GM12874 (cell line): ENCODE results near the gene PACS1.
A peak's percentile ranks its signal among the peaks of the same experiment; 100 is the strongest.

Experiments used
- TF ChIP-seq, protein P1 (sequence below): IDR thresholded peaks from 2 replicates; pipeline ENCODE4 v1.5.1; 2011; ENCODE audit warnings: low read depth, mild to moderate bottlenecking, control low read depth, low read length, moderate library complexity; ENCODE audit not compliant: insufficient read depth

PACS1 gene

DNA sequence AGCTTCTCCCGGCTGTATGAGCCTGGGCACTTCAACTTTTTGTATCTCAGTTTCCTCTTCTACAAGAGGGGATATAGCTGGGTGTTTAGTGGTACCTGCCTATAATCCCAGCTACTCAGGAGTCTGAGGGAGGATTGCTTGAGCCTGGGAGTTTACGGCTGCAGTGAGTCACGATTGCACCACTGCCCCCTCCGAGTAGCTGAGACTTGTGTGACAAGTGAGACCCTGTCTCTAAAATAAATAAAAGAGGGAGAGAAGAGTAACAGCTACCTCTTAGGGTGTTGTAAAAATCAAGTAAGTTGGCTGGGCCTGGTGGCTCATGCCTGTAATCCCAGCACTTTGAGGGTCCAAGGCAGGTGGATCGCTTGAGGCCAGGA is 33.8 kb upstream of the PACS1 start:
- TF ChIP-seq, protein P1, sequence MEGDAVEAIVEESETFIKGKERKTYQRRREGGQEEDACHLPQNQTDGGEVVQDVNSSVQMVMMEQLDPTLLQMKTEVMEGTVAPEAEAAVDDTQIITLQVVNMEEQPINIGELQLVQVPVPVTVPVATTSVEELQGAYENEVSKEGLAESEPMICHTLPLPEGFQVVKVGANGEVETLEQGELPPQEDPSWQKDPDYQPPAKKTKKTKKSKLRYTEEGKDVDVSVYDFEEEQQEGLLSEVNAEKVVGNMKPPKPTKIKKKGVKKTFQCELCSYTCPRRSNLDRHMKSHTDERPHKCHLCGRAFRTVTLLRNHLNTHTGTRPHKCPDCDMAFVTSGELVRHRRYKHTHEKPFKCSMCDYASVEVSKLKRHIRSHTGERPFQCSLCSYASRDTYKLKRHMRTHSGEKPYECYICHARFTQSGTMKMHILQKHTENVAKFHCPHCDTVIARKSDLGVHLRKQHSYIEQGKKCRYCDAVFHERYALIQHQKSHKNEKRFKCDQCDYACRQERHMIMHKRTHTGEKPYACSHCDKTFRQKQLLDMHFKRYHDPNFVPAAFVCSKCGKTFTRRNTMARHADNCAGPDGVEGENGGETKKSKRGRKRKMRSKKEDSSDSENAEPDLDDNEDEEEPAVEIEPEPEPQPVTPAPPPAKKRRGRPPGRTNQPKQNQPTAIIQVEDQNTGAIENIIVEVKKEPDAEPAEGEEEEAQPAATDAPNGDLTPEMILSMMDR, result no peak

DNA sequence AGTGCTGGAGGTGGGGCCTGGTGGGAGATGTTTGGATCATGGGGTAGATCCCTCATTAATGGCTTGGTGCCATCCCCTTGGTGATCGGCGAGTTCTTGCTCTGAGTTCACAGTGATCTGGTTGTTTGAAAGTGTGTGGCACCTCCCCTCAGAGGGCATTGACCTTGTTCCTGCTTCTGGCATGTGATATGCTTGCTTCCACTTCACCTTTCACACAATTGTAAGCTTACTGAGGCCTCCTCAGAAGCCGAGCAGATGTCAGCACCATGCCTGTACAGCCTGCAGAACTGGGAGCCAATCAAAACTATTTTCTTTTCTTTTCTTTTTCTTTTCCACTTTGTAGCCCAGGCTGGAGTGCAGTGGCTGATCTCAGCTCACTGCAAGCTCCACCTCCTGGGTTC is 32.7 kb upstream of the PACS1 start:
- TF ChIP-seq, protein P1, result no peak

DNA sequence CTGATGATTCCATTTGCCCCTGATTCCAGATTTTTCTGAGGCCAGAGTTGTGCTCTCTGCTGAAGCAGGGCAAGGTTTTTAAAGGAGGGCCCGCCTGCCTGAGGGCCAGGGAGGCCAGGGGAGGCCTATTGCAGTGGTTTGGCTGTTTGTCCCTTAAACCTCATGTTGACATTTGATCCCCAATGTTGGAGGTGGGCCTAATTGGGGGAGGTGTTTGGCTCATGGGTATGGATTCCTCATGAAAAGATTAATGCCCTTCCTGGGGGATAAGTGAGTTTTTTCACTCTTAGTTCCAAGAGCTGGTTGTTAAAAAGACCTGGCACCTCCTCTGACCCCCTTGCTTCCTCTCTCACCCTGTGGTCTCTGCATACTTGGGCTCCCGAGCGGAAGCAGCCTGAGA is 30.3 kb upstream of the PACS1 start:
- TF ChIP-seq, protein P1, result no peak

DNA sequence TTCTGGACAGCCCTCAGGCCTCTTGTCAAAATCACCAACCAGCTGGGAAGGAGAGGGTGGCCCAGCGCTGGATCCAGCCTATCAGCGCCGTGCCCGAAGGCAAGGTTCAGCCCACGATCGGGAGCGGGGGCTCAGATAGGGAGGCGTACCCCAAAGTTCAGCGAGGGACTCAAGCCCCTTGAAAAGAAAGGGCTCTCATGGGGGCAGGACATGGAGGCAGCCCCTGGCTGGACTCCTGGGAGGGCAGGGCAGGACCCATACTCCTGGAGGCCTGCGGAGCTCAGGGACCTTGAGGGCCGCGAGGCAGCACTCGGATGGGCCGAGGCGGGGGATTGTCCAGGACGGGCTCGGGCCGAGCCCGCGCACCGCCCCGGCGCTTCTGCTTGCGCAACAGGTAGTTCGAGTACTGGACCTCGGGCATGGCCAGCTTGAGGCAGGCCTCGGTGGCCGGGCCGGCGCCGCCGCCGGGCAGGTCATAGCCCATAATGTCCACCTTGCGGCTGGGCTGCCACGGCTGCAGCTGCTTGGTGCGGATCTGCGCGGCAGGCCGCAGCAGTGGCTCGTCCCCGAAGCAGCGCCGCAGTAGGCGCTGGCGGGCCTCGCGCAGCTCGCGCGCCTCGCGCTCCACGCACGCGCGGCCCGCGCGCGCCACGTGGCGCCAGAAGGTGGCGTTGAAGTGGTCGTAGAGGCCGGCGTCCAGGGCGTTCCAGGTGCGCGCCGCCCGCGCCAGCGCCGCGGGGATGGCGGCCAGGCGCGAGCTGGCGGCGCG is 27.7 kb upstream of the PACS1 start:
- TF ChIP-seq, protein P1, result no peak

DNA sequence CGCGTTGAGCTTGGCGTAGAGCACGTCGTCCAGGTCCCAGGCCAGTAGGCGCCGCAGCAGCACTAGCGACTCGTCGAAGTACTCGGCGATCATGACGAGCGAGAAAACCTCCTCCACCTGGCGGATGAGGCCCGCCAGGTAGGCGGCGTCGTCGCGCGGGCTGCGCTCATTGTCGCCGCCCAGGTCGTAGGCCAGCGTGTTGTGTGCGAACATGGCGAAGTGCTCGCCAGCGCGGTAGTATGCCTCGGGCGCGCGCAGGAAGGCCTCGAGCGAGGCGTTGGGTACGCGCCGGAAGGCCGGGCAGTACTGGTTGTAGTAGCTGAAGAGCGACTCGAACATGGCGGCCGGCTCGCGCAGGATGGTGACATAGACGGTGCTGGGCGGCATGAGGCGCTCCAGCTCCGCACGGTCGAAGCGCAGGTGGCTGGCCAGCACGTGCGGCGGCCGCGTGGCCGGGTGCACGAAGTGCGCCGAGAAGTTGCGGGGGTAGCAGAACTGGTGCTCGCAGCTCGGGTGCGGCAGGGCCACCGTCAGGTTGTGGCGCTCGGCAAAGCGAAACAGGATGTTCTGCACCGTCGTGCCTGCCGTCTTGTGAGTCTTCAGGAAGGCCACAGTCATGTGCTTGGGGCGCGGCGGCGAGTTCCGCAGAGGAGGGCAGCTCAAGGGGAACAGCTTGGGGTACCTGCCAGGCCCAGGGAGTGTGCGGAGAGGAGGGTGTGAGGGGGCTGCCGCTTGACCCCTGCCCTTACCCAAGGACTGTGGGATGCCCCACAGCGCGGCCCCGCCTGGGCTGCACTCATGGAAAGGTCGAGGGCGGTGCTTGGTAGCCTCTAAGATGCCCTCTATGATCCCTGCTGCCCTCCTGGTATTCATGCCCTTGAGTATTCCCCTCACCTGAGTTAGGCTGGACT is 26.8 kb upstream of the PACS1 start:
- TF ChIP-seq, protein P1, result no peak

DNA sequence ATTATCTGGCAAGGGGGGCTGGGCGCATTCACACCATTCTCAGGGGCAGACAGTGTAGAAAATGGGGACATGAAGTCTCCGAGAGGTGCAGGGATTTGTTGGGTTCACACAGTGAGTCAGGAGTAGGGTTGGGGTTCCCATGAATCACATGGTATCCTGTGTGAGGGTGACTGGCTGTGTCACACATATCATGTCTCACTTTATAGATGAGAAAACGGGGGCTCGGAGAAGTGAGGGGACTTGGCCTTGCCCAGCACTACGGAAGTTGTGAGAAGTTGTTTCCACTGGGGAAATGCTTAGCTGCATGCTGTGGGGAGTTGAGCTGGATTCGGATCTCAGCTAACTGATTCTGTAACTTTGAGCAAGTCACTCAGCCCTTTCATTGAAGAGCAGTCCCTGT is 25.3 kb upstream of the PACS1 start:
- TF ChIP-seq, protein P1, result no peak

DNA sequence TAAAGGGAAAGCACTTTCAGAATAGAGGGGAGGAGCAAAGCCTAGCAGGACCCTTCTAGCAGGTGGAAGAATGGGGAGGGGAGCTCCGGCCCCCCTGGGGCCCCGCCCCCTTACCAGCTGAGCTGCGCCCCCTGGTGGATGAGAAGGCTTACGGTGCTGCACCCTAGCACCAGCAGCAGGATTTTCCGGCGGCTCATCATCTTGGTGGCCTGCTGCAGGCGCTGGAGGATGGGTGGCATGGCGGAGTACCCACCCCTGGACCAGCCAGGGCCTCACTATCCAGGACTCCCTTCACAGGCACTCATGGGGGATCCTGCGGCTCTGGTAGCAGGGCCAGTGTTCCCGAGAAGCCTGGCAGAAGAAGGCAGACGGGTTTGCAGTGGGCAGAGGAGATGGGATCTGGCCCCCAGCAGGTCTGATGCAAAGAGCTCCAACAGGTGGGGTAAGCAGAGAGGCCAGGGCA is 24.9 kb upstream of the PACS1 start:
- TF ChIP-seq, protein P1, result peak; percentile 98
